Measurements from ENCODE around the gene LINGO1. TPM values are rescaled to one million over a fixed set of nuclear protein-coding genes. Genes with fewer than 3 reads are reported as not detected.

Gene LINGO1
- total and polyA plus RNA-seq, 9 of the 15 experiments (the other 6 are each of a cell fraction or from before 2014, with no cell fraction given), result 0.07 to 15.3 (median 2.1) TPM

DNA sequence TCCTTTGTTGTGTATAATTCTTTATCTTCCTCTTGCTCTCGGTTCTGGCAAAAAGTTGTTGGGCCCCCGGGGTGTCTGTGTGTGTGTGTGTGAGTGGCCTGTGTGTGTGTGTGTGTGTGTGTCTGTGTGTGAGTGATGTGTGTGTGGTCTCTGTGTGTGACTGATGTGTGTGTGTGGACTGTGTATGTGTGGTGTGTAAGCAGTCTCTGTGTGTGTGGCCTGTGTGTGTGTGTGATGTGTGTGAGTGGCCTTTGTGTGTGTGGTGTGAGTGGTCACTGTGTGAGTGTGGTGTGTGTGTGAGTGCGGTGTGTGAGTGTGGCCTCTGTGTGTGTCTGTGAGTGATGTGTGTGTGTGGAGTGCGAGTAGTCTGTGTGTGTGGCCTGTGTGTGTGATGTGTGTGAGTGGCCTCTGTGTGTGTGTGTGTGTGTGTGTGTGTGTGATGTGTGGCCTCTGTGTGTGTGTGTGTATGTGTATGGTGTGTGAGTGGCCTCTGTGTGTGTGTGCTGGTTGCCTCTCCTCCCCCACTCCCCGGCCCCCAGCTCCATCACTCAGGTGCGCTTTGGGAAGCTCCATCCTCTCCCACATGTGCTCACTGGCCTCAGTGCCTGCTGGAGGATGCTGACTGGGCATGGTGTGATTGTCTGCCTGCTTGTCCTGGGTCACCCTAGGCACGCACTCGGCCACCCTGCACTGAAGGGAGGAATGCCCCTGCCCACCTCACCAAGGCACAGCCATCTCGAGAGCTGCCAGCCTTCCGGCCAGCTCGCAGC, 8.8 kb downstream of the LINGO1 start:
- ChIA-PET POLR2A (interaction anchor here (1.0 to 1.5 kb wide), 2 partner anchors 17 to 35 kb away, joined by 3 to 8 read pairs; no protein-coding TSS in a partner anchor), CTCF (ENCODE audit: low intra/inter-chr PET ratio) (no interaction called here)
- Histone ChIP-seq H3K4me2 (ENCODE audit: insufficient read depth, low read length) (peak overlapping the region; percentile 16; the same call in 1 of the 2 replicates), H3K9ac (ENCODE audit: insufficient read depth in 1 of 2, low read depth in 2 of 2, low read length in 2 of 2) (peak overlapping the region; percentile 10 to 81; a peak in 3 of 4 replicates), H3K4me1 (replicated peaks in 1 of 2; ENCODE audit: control insufficient read depth in 2 of 2, insufficient read depth in 2 of 2, low read length in 2 of 2) (peaks cover 43 to 60% of the 10 kb centered on the region in 2 experiments), H3K9me1 (ENCODE audit: control insufficient read depth, insufficient read depth, low read length) (peaks cover 3% of the 10 kb centered on the region), H3K27me3 (ENCODE audit: control insufficient read depth in 2 of 2, insufficient read depth in 2 of 2, low read length in 2 of 2) (no peaks in the 10 kb centered on the region), H3K9me3 (replicated peaks; ENCODE audit: control insufficient read depth, insufficient read depth, low read depth, low read length) (no peaks in the 10 kb centered on the region), H2AFZ (ENCODE audit: low read depth, low read length) (0 out of 2 replicates have a peak overlapping the region, but pooled peaks have one; percentile 29), H3K4me3 (no peak overlapping the region), H3K36me3 (ENCODE audit: control insufficient read depth, insufficient read depth, low read length) (no peaks in the 10 kb centered on the region; the same call in 2 of the 3 replicates), H3K79me2 (ENCODE audit: control insufficient read depth, insufficient read depth, low read length) (peaks cover 27% of the 10 kb centered on the region; the same call in 2 of the 3 replicates), H3K27ac (ENCODE audit: extremely low read depth, low read depth, low read length) (peak overlapping the region; percentile 49; the same call in 2 of the 3 replicates), H4K20me1 (replicated peaks; ENCODE audit: control insufficient read depth, insufficient read depth, low read length) (no peaks in the 10 kb centered on the region)
- FAIRE-seq (peak; percentile 88), ATAC-seq (no peak), DNase-seq (ENCODE audit: extremely low read depth in 1 of 4, low spot score in 3 of 4) (no peak)
- no TSS peak for BruUV-seq (replicated peaks)
- 93% methylated on average over 7 of the region's 11 CpGs for WGBS (ENCODE audit: insufficient coverage, low coverage, missing lambda C conversion rate)
- in situ Hi-C loops (cut with MboI) (no loop called here), intact Hi-C loops (cut with micrococcal nuclease) (no loop called here)
- TF ChIP-seq E2F1 (CRISPR knock-in tag; IDR thresholded peaks at IDR 0.05) (no peak), GATAD2B (IDR thresholded peaks at IDR 0.05; ENCODE audit: borderline replicate concordance) (no peak), MTA2 (IDR thresholded peaks at IDR 0.05; ENCODE audit: low read depth) (no peak), ZNF695 (CRISPR knock-in tag; IDR thresholded peaks at IDR 0.05) (no peak), OTX1 (CRISPR knock-in tag; IDR thresholded peaks at IDR 0.05) (peak; percentile 81; the same call in 1 of the 2 replicates), NFRKB (IDR thresholded peaks at IDR 0.05; ENCODE audit: low read depth) (0 out of 2 replicates have a peak, but pooled peaks have one; percentile 27), MECOM (CRISPR knock-in tag; IDR thresholded peaks at IDR 0.05) (no peak), GABPB2 (CRISPR knock-in tag; conservative IDR thresholded peaks at IDR 0.05) (no peak), CBFA2T3 (IDR thresholded peaks at IDR 0.05) (peak; percentile 41), ZZZ3 (IDR thresholded peaks at IDR 0.05) (no peak), ZNF232 (CRISPR knock-in tag; IDR thresholded peaks at IDR 0.05) (no peak), ZSCAN29 (IDR thresholded peaks at IDR 0.05) (no peak), SIN3A (IDR thresholded peaks at IDR 0.05; ENCODE audit: borderline replicate concordance in 2 of 2, control insufficient read depth in 1 of 2, low read depth in 2 of 2, low read length in 2 of 2) (no peak), ZNF507 (tag; conservative IDR thresholded peaks at IDR 0.05) (no peak), SMARCC2 (IDR thresholded peaks at IDR 0.05; ENCODE audit: low read depth) (no peak), WHSC1 (IDR thresholded peaks at IDR 0.05; ENCODE audit: low read length) (no peak), PPARD (CRISPR knock-in tag; IDR thresholded peaks at IDR 0.05) (no peak), NELFE (IDR thresholded peaks at IDR 0.05; ENCODE audit: insufficient read depth, insufficient read length) (no peak), TARDBP (IDR thresholded peaks at IDR 0.05) (no peak), SRSF3 (IDR thresholded peaks at IDR 0.05; ENCODE audit: insufficient read depth, low read length) (no peak), NCOA6 (IDR thresholded peaks at IDR 0.05) (no peak), SRF (CRISPR knock-in tag; IDR thresholded peaks at IDR 0.05) (no peak), PML (IDR thresholded peaks at IDR 0.05; ENCODE audit: low read length) (no peak)
